ENCODE results near the gene PSMD2.

Gene PSMD2

DNA sequence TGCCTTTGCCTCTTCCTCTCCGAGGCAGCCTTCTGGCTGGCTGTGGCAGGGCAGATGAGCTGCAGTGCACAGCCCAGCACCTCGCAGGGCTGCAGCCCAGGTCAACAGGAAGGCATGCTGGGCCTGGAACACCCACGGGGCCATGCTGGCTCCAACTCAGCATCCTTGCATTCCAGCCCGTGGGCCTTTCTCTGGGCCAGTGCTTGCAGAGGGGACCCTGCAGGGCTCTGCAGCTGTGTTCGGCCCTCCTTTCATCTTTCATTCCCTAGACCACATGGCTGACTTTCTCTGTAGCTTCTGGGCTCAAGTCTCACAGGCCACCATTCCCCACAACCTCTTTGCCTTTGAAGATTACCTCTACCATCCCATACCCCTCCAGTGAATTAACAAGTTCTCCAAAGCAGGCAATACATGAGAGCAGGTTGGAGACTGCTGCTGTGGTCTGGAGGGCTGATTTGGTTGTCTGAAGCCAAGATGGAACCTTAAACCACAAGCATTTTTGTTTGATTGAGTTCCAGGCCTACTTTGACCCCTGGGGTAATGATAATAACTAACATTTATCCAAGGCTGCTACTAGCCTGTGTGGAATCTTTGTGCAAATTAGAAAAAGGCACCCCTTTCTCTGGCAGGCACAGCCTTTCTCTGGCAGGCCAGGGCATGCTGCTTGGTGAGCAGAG is 44.3 kb downstream of the PSMD2 start:
- no peak for FAIRE-seq

DNA sequence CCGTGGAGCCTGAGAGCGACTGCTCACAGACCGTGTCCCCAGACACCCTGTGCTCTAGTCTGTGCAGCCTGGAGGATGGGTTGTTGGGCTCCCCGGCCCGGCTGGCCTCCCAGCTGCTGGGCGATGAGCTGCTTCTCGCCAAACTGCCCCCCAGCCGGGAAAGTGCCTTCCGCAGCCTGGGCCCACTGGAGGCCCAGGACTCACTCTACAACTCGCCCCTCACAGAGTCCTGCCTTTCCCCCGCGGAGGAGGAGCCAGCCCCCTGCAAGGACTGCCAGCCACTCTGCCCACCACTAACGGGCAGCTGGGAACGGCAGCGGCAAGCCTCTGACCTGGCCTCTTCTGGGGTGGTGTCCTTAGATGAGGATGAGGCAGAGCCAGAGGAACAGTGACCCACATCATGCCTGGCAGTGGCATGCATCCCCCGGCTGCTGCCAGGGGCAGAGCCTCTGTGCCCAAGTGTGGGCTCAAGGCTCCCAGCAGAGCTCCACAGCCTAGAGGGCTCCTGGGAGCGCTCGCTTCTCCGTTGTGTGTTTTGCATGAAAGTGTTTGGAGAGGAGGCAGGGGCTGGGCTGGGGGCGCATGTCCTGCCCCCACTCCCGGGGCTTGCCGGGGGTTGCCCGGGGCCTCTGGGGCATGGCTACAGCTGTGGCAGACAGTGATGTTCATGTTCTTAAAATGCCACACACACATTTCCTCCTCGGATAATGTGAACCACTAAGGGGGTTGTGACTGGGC is 45.7 kb downstream of the PSMD2 start:
- no peak for FAIRE-seq

- no peak for FAIRE-seq
Observed at GRCh38 chr3:184345317-184346144, 46.5 kb downstream of the PSMD2 start.

DNA sequence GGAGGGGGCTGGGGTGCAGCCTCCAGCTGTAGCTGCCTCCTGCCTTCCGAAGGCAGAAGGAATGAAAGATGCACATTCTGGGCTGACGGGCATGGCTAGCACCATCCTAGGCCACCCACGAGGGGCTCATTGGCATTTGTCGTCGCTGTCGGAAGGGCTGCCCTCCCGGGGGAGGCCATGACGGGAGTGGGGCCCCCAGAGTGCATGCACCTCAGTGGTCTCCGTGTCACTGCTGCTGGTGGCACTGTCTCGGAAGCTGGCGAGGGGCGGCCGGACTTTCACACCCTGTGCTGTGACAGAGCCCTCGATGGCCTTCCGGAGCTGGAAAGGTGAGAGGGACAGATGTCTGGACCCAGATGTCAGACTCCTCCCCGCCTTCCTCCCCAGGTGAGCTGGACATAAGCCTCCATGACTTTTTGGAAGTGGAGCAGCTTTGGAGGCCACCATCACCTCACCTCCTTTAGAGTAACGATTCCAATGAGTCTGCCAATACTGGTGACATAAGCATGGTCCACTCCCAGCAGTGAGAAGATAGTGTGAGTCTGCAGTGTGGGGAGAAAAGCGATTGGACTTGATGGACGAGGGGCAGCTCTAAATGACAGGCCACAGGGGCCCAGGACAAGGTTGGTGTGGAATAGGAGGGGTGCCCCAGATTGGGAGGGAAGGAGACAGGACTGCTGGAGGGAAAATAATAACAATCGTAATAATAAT is 47.6 kb downstream of the PSMD2 start:
- FAIRE-seq: no peak

DNA sequence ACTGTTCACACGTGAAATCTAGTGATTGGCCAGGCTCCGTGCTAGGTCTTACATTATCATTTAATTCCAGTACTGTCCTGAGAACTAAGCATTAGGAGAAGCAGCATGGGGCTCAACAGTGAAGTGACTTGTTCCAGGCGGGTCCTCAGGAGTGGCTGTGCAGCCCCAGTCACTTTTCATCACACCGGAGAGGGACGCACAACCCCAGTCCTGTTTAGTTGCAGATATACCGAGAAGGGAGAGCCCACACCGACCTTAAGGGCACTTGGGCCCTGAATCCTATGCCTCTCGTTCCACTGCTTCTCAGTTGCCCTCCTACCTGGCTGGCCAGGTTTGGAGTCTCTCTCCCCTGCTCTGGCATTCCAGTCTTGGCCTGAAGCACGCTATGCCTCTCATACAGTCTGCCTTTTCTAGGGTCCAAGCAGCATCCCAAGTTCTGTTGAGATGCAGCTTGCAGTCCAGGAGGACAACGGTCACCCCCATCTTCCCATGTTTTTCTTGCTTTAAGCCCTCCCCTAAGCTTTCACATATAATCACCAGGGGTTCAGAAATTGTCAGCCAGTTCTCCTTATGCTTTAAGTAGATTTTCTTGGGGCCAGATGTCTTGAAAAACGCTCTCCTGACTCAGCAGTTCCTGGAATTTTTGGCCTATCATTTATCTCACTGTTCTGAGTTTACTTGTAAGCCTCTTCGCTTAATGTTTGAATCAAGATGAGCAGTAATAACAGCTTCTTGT is 48.4 kb downstream of the PSMD2 start:
- FAIRE-seq: no peak

DNA sequence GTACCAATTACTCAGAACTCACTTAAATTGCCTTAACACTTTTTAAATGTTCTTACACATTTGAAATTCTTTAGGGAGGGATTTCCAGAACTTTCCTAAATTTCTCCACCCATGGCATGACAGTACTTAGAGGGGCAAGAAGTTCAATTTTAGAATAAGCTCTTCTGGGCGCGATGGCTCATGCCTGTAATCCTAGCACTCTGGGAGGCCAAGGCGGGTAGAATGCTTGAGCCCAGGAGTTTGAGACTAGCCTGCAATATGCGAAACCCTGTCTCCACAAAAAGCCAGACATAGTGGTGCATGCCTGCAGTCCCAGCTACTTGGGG is 49.0 kb downstream of the PSMD2 start:
- FAIRE-seq: no peak

DNA sequence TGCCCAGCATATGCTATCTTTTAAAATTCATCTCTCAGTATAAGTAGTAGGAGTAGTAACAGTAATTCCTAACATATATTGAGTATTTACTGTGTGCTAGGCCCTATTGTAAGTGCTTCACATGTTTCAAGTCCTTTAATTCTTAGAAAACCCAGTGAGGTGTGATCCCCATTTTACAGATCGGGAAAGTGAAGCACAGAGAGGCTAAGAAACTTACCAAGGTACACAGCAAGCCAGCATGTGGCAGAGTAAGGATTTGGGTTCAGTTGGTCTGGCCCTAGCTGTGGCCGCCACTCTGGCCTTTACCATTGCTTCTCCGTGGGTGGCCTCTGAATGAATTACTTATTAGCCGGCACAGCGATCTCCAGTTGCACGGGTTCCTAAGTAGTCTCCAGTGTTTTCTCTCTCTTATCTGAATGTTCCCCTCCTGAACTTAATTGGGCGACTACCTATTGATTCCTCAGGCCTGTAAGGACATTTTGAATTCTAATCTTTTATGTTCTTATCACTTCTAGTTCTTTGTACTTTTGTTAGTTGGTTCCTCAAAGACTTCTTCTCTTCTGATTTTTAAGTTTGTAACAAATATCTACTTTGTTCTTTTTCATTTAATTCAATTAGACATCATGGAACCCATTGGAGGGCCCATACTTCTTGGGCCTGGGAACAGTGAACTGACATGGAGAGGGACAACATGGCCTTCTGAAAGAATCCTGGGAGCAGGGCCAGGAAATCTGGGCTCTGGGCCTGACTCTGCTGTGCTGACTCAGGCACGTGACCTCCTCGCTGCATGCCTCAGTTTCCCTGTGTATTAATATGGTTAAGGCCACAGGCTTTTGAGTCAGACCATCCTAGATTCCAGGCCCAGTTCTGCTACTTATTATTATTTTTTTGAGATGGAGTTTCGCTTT is 50.8 kb downstream of the PSMD2 start:
- FAIRE-seq: no peak

- FAIRE-seq: no peak
Observed at GRCh38 chr3:184350618-184351017, 51.6 kb downstream of the PSMD2 start.

DNA sequence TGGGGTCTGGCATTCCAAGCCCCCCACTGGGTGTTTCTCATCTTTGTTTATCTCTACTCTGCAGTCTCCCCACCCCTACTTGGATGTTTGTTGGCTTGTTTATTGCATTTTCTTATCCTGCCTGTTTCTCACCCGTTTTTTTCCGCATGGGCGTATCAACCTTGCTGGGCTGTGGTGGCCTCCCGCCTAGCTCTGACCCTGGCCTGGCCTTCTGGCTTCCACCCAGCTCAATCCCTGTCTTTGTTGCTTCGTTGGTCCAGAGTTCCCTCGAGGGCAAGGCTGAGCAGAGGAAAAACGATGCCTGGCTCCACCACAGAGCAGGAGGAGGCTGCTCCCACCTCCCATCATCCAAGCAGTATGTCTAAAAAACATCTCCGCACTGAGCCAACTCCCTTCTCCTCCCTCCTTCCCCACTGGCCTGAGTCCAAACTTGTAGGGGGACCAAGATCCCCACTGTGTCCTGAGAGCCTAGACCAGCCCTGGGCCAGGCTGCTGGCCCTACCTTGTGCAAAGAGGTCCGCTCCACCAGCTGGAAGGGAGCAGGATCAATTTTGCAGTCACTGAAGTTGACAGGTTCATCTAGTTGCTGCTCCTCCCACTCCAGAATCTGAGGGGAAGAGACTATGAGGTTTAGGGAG is 52.6 kb downstream of the PSMD2 start:
- FAIRE-seq: no peak

GRCh38 chr3:184352149-184352785 is 53.2 kb downstream of the PSMD2 start:
- FAIRE-seq: no peak

- FAIRE-seq: no peak
Observed at GRCh38 chr3:184352897-184353545, 54.0 kb downstream of the PSMD2 start.

GRCh38 chr3:184353546-184353941 is 54.5 kb downstream of the PSMD2 start:
- FAIRE-seq: no peak

GRCh38 chr3:184354121-184354728 is 55.2 kb downstream of the PSMD2 start:
- FAIRE-seq: no peak

- FAIRE-seq: no peak
Observed at GRCh38 chr3:184354754-184355153, 55.7 kb downstream of the PSMD2 start.

DNA sequence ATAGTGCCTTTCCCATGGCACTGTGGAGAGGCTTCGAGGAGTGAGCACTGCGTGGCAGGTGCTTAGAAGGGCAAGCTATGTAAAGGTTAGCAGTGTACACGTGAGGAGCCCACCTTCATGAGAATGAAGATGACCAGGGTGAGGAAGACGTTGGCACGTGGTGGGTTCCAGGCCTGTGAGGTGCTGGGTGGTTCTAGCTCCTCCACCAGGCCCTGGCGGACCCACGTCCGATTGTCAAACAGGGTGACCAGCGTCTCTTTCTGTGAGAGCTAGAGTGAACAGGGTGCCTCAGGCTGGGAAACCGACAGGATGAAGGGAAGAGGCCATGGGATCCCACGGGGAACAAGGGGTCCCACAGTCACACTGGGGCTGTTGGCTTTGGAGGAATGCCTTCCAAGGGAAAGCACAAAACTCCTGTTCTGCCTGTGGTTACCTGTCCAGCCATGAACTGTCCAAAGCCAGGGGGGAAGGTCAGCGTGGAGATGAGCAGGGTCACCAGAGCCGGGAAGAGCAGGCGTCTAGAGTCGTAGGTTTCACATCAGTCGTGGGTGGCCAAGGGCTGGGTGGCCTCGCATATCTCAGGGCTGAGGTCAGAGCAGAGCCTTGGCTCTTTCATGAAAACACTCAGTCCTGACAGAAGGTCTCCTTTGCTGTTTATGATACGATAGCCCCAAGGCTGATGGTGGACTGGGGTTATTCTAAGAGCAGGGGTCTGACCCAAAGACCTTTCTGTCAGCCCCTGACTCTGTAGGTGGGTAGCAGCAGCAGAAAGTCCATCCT is 56.4 kb downstream of the PSMD2 start:
- no peak for FAIRE-seq

DNA sequence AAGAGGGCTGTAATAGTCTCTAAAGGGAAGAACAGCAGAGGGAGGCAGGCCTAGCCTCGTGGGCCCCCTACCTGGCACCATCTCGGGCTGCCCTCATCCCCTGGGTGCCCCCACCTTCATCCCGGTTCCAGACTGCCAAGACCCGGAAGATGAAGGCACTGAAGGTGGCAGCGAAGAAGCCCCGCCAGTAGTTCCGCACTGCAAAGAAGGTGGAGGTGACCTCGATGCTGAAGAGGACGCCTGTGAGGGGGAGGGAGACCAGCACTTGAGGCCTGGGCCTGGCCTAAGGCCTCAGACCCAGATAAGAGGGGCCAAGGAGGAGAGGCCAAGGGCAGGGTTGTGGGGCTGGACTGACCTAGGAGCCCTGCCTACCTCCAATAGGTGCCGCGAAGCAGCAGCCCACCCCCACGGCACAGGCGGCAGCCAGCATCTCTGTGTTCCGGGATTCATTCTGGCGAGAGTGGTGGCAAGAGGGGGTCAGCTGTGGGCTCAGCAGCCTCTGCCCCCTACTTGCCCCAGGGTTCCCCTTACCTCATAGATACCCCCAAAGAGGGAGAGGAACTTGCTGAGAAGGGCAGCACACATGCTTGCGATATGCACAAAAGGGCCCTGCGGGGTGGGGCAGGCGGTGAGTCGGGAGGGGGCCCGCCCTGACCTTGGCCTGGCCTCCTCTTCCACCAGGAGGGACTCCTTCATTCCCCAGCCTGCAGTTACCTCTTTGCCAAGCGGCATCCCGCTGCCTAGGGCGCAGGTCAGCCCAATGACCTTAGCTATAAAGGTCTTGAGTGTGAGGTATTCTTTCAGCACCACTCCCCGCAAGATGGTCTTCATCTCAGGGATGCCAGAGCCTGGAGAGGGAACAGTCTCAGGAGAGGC is 58.4 kb downstream of the PSMD2 start:
- no peak for FAIRE-seq

DNA sequence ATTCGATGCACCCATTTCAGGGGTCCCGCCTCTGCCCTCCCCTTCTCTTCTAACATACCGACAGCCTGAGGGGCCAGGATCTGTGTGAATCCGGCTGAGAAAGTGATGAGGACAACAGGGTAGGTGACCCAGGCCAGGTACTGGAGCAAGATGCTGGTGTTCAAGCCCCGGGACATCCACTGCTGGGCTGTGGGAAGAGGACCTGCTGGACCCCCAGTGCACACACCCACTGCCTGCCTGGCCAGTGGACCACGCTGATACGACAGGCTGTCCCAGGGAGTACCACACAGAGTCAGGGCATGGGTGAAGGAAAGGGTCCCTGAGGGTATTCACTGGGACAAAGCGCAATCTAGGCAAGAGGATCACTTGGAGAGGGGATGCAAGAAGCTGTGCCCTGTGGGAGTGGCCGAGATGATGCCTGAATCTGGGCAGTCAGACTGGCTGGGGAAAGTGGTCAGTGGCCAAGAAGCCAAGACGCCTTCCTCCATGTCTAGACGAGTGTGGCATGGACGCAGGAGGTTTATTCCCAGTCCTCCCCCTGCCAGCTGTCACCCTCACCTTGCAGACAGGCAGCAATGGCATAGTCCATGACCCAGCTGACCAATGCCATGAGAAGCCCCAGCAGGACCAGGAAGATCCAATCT is 59.2 kb downstream of the PSMD2 start:
- no peak for FAIRE-seq
